Measurements from ENCODE around the gene LRRC3. TPM values are rescaled to one million over a fixed set of nuclear protein-coding genes. Genes with fewer than 3 reads are reported as not detected.
"Not testable (repeated sequence)": the region's sequence is repeated elsewhere in the genome, so short reads cannot be mapped to it uniquely, and the experiment has no call there.

The LRRC3 gene
- total RNA-seq, 5 donors from 2014 or later (not counting 1 experiment from before 2014, with no cell fraction given): 0.76 to 2.2 (median 0.98) TPM

DNA sequence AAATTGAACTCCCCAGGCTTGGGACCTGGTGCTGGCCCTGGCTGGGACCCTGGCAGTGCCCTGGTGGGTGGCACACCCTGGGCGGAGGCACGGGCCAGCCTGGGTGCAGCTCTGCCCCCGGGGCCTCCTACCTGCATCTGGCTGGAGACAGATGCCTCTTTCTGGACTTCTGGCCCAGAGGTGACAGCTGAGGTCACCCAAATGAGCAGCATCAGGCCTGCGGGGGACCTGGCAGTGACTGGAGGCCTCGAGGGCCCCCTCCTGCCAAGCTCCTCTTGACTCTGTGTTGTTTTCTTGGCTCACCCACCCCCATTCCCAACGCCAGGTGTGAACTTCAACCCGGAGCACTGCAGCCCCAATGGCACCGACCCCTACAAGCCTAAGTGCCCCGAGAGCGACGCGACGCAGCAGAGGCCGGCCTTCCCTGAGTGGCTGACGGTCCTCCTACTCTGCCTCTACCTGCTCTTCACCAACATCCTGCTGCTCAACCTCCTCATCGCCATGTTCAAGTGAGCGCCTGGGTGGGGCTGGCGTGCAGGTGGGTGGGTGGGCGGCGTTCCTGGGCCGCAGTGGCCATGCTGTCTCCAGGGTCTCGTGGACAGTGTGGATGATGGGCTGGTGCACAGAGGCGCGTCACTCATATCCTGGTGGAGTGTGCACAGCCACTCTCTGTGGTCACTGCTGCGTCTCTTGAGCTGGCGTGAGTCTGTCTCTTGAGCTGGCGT is 41.6 kb upstream of the LRRC3 start:
- Histone ChIP-seq H3K36me3 (ENCODE audit: control insufficient read depth in 2 of 2, extremely low read depth in 1 of 2, insufficient read depth in 1 of 2, low read length in 1 of 2) (peaks cover 0 to 3% of the 10 kb centered on the region in 2 donors), H3K4me1 (ENCODE audit: control insufficient read depth in 1 of 2, extremely low read depth in 1 of 2, insufficient read depth in 2 of 2, low read length in 2 of 2) (peaks cover 0 to 2% of the 10 kb centered on the region in 2 experiments), H3K4me3 (ENCODE audit: control insufficient read depth in 1 of 2, extremely low read depth in 1 of 2, low read length in 1 of 2) (no peak overlapping the region), H3K27ac (ENCODE audit: low read length) (no peak overlapping the region), H3K9me3 (no peaks in the 10 kb centered on the region), H3K27me3 (replicated peaks in 1 of 2; ENCODE audit: control insufficient read depth in 2 of 2, extremely low read depth in 1 of 2, insufficient read depth in 2 of 2, low read length in 1 of 2) (peaks cover 0 to 7% of the 10 kb centered on the region in 2 experiments)
- H3K4me1 Mint-ChIP-seq: no peaks in the 10 kb centered on the region
- peak in 1 of 35 experiments; percentile 9 for DNase-seq
- H3K36me3 Mint-ChIP-seq: peaks cover 7% of the 10 kb centered on the region
- no peak overlapping the region for H3K4me3 Mint-ChIP-seq
- WGBS (ENCODE audit: insufficient coverage): 96% methylated on average over 17 of the region's 27 CpGs
- H3K27me3 Mint-ChIP-seq: no peaks in the 10 kb centered on the region
- peaks cover 0 to 5% (median 4%) of the 10 kb centered on the region in 3 donors for H3K9me3 Mint-ChIP-seq
- no peak for ATAC-seq (replicated peaks in 1 of 4)
- ChIA-PET CTCF (interaction anchor here in 1 of 2 donors (0.6 kb wide), 1 partner anchor 154 kb away, joined by 3 read pairs; no protein-coding TSS in a partner anchor), POLR2A (no interaction called here)
- H3K27ac Mint-ChIP-seq: no peak overlapping the region

DNA sequence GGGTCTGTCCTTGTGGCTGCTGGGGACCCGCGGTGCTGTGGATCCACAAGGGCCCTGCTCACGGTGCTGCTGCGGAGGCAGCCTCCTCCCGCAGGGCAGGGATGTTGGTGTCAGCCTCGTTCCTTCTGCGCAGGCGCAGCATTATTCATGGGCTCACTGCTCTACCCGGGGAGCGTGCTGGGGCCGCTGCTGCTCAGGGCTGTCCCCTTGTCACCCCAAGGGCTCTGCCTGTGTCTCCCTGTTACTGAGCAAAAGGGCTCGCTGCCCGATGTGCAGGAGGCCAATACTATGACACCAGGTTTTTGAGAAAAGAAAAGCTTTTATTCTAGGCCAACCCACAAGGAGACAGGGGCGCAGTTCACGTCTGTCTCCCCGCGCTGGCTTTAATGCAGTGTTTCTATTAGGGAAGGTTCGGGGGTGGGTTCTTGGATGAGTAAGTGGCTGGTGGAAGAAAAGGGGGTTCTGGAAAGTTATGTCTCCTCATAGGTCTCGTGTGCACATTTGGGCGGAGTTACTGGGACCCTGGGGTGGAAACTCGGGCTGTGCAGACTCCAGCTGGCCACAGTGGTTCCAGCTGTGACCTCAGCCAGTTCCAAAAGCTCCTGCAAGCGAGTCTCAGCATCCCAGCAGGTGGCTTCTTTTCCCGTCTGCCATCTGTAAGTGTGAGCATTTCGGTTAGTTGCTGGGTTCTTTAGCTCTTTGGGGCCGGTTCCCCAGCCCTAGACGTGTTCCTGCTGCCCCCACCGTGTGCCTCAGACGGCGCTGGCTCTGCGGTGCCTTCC is 40.8 kb upstream of the LRRC3 start:
- H3K27ac ChIP-seq (ENCODE audit: low read length): no peak overlapping the region
- ChIA-PET CTCF (interaction anchor here in 1 of 2 donors (0.6 kb wide), 1 partner anchor 154 kb away, joined by 3 read pairs; no protein-coding TSS in a partner anchor), POLR2A (no interaction called here)
- Mint-ChIP-seq H3K9me3 (peaks cover 1 to 5% (median 5%) of the 10 kb centered on the region in 3 donors), H3K36me3 (peaks cover 4% of the 10 kb centered on the region), H3K4me1 (no peaks in the 10 kb centered on the region), H3K4me3 (no peak overlapping the region), H3K27me3 (no peaks in the 10 kb centered on the region), H3K27ac (no peak overlapping the region)
- whole genome bisulfite sequencing (ENCODE audit: insufficient coverage): 92% methylated on average over 28 of the region's 30 CpGs
- H3K36me3 ChIP-seq (ENCODE audit: control insufficient read depth in 2 of 2, extremely low read depth in 1 of 2, insufficient read depth in 1 of 2, low read length in 1 of 2): peaks cover 0 to 3% of the 10 kb centered on the region in 2 donors
- no peaks in the 10 kb centered on the region for H3K9me3 ChIP-seq
- no peak for DNase-seq
- H3K4me3 ChIP-seq (ENCODE audit: control insufficient read depth in 1 of 2, extremely low read depth in 1 of 2, low read length in 1 of 2): no peak overlapping the region
- peaks cover 0 to 2% of the 10 kb centered on the region in 2 experiments for H3K4me1 ChIP-seq (ENCODE audit: control insufficient read depth in 1 of 2, extremely low read depth in 1 of 2, insufficient read depth in 2 of 2, low read length in 2 of 2)
- ATAC-seq (replicated peaks in 1 of 4): no peak
- H3K27me3 ChIP-seq (replicated peaks in 1 of 2; ENCODE audit: control insufficient read depth in 2 of 2, extremely low read depth in 1 of 2, insufficient read depth in 2 of 2, low read length in 1 of 2): peaks cover 0 to 7% of the 10 kb centered on the region in 2 experiments

DNA sequence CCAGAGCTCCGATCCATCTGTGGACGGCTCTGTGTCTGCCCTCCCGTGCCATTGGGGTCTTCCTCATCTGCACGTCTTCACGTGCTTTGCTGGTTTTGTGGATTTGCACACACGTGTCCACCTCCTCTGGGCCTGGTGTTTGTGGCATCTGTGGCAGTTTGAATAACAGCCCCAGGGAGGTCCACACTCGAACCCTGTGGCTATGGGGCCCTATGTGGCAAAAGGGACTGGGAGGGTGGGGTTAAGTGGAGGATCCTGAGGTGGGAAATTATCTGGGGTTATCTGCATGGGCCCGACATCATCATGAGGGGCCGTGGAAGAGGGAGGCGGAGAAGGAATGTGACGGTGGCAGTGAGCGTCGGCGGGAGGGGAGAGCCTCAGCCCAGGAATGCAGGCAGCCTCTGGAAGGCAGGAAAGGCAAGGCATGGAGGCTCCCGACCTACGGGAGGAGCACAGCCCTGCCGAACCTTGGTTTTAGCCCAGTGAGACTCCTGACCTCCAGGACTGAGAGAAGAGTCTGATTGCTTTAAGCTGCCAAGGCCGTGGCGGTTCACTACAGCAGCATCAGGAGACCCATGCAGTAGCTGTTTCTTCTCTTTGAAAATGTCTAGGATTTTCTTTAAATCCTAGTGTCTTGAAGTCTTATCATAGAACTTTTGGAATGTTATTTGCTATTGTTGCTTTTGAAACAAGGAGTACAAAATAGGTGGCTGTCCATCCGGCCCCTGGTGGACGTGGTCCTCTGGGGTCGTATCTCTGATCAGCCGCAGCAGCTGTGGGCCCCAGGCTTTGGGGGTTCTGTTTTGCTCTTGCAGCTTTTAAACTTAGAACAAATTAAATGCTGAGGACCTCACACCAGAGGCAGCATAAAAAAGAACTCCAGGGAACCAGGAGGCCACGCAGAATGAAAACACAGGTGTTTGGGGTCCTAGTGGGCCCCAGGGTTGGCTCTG is 40.0 kb upstream of the LRRC3 start:
- Mint-ChIP-seq H3K4me1 (no peaks in the 10 kb centered on the region), H3K4me3 (no peak overlapping the region), H3K27me3 (no peaks in the 10 kb centered on the region), H3K9me3 (peaks cover 5 to 7% (median 6%) of the 10 kb centered on the region in 3 donors), H3K27ac (no peak overlapping the region), H3K36me3 (peaks cover 4% of the 10 kb centered on the region)
- WGBS (ENCODE audit: insufficient coverage): 89% methylated on average over 19 of the region's 24 CpGs
- CTCF ChIA-PET: no interaction called here
- peaks cover 0 to 2% of the 10 kb centered on the region in 2 experiments for H3K4me1 ChIP-seq (ENCODE audit: control insufficient read depth in 1 of 2, extremely low read depth in 1 of 2, insufficient read depth in 2 of 2, low read length in 2 of 2)
- peaks cover 0 to 7% of the 10 kb centered on the region in 2 experiments for H3K27me3 ChIP-seq (replicated peaks in 1 of 2; ENCODE audit: control insufficient read depth in 2 of 2, extremely low read depth in 1 of 2, insufficient read depth in 2 of 2, low read length in 1 of 2)
- DNase-seq: no peak
- no peaks in the 10 kb centered on the region for H3K9me3 ChIP-seq
- H3K4me3 ChIP-seq (ENCODE audit: control insufficient read depth in 1 of 2, extremely low read depth in 1 of 2, low read length in 1 of 2): no peak overlapping the region
- no peak overlapping the region for H3K27ac ChIP-seq (ENCODE audit: low read length)
- H3K36me3 ChIP-seq (ENCODE audit: control insufficient read depth in 2 of 2, extremely low read depth in 1 of 2, insufficient read depth in 1 of 2, low read length in 1 of 2): peaks cover 0 to 3% of the 10 kb centered on the region in 2 donors
- POLR2A ChIA-PET: no interaction called here
- no peak for ATAC-seq (replicated peaks in 1 of 4)

DNA sequence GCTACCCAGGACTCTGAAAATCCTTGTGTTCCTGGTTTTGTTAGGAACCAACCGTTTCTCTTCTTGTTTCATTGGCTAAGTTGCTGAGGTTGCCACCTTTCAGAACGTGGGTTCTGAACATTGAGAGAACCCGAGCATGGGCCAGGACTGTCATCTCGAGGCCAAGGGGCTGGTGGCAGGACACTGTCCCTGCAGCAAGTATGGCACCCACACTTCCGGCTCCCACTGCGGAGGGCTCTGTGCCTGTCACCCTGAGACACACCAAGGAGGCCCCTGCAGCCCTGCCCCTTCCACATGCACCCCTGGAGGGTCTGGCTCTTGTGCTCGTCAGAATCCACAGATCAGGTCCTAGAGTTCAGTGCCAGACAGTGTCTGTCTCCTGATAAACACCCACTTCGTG is 39.1 kb upstream of the LRRC3 start:
- DNase-seq: no peak
- CTCF ChIA-PET: no interaction called here
- POLR2A ChIA-PET: no interaction called here
- H3K4me1 Mint-ChIP-seq: no peaks in the 10 kb centered on the region
- no peak overlapping the region for H3K27ac ChIP-seq (ENCODE audit: low read length)
- no peak for ATAC-seq (replicated peaks in 1 of 4)
- H3K9me3 ChIP-seq: no peaks in the 10 kb centered on the region
- no peak overlapping the region for H3K27ac Mint-ChIP-seq
- no peak overlapping the region for H3K4me3 Mint-ChIP-seq
- no peak overlapping the region for H3K4me3 ChIP-seq (ENCODE audit: control insufficient read depth in 1 of 2, extremely low read depth in 1 of 2, low read length in 1 of 2)
- H3K4me1 ChIP-seq (ENCODE audit: control insufficient read depth in 1 of 2, extremely low read depth in 1 of 2, insufficient read depth in 2 of 2, low read length in 2 of 2): peaks cover 0 to 2% of the 10 kb centered on the region in 2 experiments
- H3K36me3 Mint-ChIP-seq: peaks cover 4% of the 10 kb centered on the region
- WGBS (ENCODE audit: insufficient coverage): 77% methylated on average over 7 of the region's 8 CpGs
- H3K27me3 ChIP-seq (replicated peaks in 1 of 2; ENCODE audit: control insufficient read depth in 2 of 2, extremely low read depth in 1 of 2, insufficient read depth in 2 of 2, low read length in 1 of 2): peaks cover 0 to 7% of the 10 kb centered on the region in 2 experiments
- H3K27me3 Mint-ChIP-seq: no peaks in the 10 kb centered on the region
- H3K9me3 Mint-ChIP-seq: peaks cover 5 to 7% (median 6%) of the 10 kb centered on the region in 3 donors
- peaks cover 0 to 3% of the 10 kb centered on the region in 2 donors for H3K36me3 ChIP-seq (ENCODE audit: control insufficient read depth in 2 of 2, extremely low read depth in 1 of 2, insufficient read depth in 1 of 2, low read length in 1 of 2)

DNA sequence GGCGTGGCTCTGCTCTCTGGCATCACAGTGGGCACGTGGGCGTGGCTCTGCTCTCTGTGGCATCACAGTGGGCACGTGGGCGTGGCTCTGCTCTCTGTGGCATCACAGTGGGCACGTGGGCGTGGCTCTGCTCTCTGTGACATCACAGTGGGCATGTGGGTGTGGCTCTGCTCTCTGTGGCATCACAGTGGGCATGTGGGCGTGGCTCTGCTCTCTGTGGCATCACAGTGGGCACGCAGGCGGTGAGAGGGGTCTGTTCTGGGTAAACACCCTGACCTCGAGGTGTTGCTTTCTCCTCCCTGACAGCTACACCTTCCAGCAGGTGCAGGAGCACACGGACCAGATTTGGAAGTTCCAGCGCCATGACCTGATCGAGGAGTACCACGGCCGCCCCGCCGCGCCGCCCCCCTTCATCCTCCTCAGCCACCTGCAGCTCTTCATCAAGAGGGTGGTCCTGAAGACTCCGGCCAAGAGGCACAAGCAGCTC is 37.6 kb upstream of the LRRC3 start:
- H3K9me3 ChIP-seq; CTCF ChIA-PET; H3K4me3 ChIP-seq (ENCODE audit: control insufficient read depth in 1 of 2, extremely low read depth in 1 of 2, low read length in 1 of 2); H3K4me1 Mint-ChIP-seq; H3K4me3 Mint-ChIP-seq; H3K27me3 ChIP-seq (replicated peaks in 1 of 2; ENCODE audit: control insufficient read depth in 2 of 2, extremely low read depth in 1 of 2, insufficient read depth in 2 of 2, low read length in 1 of 2); ATAC-seq (replicated peaks in 1 of 4); H3K27ac ChIP-seq (ENCODE audit: low read length); H3K4me1 ChIP-seq (ENCODE audit: control insufficient read depth in 1 of 2, extremely low read depth in 1 of 2, insufficient read depth in 2 of 2, low read length in 2 of 2); H3K27ac Mint-ChIP-seq; H3K9me3 Mint-ChIP-seq; H3K36me3 ChIP-seq (ENCODE audit: control insufficient read depth in 2 of 2, extremely low read depth in 1 of 2, insufficient read depth in 1 of 2, low read length in 1 of 2); POLR2A ChIA-PET; H3K27me3 Mint-ChIP-seq; H3K36me3 Mint-ChIP-seq: not testable (repeated sequence)
- 93% methylated on average over 18 of the region's 21 CpGs for WGBS (ENCODE audit: insufficient coverage)
- peak in 1 of 35 experiments; percentile 16 for DNase-seq
